ENCODE data around the gene GASK1A. TPM values are rescaled to one million over a fixed set of nuclear protein-coding genes. Genes with fewer than 3 reads are reported as not detected.

The GASK1A gene
- total RNA-seq, 1 donor from 2014 or later = not detected

DNA sequence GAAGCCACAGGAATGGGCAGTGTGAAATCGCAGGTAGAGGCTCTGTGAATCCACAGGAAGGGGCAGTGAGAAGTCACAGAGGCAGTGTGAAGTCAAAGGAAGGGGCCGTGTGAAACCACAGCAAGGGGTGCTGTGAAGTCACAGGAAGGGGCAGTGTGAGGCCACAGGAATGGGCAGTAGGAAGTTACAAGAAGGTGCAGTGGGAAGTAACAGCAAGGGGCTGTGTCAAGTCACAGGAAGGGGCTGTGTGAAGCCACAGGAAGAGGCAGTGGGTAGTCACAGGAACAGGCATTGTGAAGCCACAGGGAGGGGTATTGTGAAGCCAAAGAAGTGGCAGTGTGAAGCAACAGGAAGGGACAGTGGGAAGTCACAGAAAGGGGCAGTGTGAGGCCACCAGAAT is 34.1 kb downstream of the GASK1A start:
- intact Hi-C loops (cut with micrococcal nuclease) = no loop called here

GRCh38 chr3:43013743-43014155 is 34.6 kb downstream of the GASK1A start:
- intact Hi-C loops (cut with micrococcal nuclease) = no loop called here

GRCh38 chr3:43014241-43014640 is 35.1 kb downstream of the GASK1A start:
- intact Hi-C loops (cut with micrococcal nuclease) = no loop called here

- intact Hi-C loops (cut with micrococcal nuclease) = no loop called here
Observed at GRCh38 chr3:43014956-43015355, 35.8 kb downstream of the GASK1A start.

- intact Hi-C loops (cut with micrococcal nuclease) = no loop called here
Observed at GRCh38 chr3:43015572-43015971, 36.5 kb downstream of the GASK1A start.

GRCh38 chr3:43015991-43016865 is 37.1 kb downstream of the GASK1A start:
- intact Hi-C loops (cut with micrococcal nuclease) = no loop called here

- intact Hi-C loops (cut with micrococcal nuclease) = no loop called here
Observed at GRCh38 chr3:43017004-43017403, 37.9 kb downstream of the GASK1A start.

- intact Hi-C loops (cut with micrococcal nuclease) = no loop called here
Observed at GRCh38 chr3:43017593-43018195, 38.6 kb downstream of the GASK1A start.

DNA sequence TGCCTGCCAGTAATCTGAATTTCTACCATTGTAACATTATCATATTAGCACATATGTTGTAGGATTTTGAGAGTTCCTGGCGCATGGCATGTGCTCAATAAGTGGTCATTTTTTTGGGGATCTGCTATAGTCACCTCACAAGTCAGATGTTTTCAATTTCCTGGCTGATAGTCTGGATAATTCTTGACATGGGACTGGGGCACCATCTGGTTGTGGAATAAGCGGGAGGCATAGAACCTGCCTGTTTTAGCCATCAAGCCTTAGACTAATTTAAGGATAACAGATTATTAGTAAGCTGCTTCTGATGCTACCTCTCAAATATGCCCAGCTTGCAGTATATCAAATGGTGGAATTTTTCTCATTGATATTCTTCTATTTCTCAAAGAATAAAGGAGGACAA is 39.1 kb downstream of the GASK1A start:
- intact Hi-C loops (cut with micrococcal nuclease) = no loop called here

DNA sequence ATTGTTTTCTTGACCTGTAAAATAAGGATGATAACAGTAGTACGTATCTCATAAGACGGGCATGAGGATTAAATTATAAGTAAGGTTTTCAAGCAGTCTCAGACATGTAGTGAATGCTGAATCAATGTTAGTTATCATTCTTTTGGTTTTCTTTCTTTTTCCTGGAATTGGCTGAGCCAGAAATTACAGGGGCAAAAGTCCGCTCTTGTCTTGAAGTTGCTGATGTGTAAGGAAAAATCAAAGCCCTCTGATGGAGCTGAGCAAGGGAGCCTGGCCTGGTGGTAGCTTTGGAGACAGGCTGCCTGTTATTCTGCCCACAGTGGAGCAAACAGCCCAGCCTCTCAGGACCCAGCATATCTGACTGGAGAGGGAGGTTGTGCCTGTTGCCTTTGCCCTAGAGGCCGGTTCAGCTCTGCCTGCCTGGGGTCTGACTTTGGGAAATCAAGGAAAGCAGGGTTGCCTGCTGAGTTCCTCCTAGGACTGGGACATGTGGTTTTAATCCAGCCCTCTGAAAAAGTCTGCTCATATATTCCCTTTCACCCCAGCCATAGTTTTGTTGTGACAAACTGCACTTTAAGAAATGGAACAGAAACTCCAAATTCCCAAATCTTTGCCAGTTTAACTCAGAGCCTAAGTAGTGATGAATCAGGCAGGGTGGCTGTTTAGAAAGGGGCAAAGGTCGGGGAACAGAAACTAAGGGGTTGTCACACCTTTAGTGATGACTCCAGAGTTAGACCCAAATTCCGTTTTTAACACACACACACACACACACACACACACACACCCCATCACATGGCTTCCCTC is 40.1 kb downstream of the GASK1A start:
- intact Hi-C loops (cut with micrococcal nuclease) = no loop called here

- intact Hi-C loops (cut with micrococcal nuclease) = no loop called here
Observed at GRCh38 chr3:43019826-43020225, 40.7 kb downstream of the GASK1A start.

GRCh38 chr3:43021186-43021585 is 42.1 kb downstream of the GASK1A start:
- intact Hi-C loops (cut with micrococcal nuclease) = no loop called here

GRCh38 chr3:43022121-43022520 is 43.0 kb downstream of the GASK1A start:
- intact Hi-C loops (cut with micrococcal nuclease) = no loop called here

DNA sequence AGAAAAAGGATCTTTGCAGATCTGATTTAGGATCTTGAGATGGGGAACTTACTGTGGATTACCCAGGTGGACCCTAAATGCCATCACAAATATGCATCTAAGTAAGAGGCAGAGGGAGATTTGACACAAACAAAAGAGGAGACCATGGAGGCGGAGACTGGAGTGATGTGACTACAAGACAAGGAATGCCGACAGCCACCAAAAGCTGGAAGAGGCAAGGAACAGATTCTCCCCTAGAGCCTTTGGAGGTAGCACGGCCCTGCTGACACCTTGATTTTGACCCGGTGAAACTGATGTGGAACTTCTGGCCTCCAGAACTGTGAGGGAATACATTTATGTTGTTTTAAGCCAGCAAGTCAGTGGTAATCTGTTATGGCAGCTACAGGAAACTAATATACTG is 44.0 kb downstream of the GASK1A start:
- intact Hi-C loops (cut with micrococcal nuclease) = no loop called here

DNA sequence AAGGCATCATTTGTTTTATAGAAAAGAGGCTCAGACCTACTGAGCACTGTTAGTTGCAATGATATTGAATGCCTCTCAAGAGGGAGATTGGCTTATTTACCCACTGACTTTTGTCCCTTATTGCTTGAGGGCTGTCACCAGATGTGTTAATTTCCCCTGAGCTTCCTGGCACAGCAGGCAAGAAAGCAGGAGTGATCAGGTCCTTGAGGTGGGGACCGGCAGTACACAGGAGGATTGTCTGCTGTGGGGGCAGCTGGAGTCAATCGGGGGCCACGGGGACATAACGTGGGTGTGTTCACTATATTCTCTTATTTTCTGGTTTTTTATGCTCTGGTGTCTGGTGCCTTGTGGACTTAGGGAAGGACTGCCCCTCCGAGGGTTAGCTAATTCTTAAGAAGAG is 44.6 kb downstream of the GASK1A start:
- intact Hi-C loops (cut with micrococcal nuclease) = no loop called here

- intact Hi-C loops (cut with micrococcal nuclease) = no loop called here
Observed at GRCh38 chr3:43024181-43024885, 45.2 kb downstream of the GASK1A start.

DNA sequence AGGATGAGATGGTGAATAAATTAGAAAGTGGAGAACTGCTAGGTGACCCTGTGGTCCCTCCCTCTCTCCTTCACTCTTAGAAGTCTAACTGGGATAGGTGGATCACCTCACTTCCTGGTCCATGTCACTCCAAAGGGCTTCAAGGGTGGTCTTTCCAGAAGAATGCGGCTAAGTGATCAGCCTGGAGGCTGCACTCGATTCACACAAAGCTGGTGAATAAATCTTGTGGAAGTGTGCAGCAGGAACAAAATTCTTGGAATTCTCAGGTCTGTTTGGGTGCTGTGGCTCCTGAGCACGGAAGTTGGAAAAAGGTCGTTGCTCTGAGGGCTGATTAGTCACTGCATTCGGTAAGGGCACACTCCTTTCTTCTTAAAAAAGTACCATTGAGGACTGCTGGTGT is 46.3 kb downstream of the GASK1A start:
- intact Hi-C loops (cut with micrococcal nuclease) = no loop called here

- intact Hi-C loops (cut with micrococcal nuclease) = no loop called here
Observed at GRCh38 chr3:43028001-43028400, 48.9 kb downstream of the GASK1A start.

GRCh38 chr3:43028678-43029490 is 49.8 kb downstream of the GASK1A start:
- intact Hi-C loops (cut with micrococcal nuclease) = no loop called here

- intact Hi-C loops (cut with micrococcal nuclease) = no loop called here
Observed at GRCh38 chr3:43030162-43030935, 51.2 kb downstream of the GASK1A start.
